Measurements from ENCODE around the gene TMEM179.

Gene TMEM179

DNA sequence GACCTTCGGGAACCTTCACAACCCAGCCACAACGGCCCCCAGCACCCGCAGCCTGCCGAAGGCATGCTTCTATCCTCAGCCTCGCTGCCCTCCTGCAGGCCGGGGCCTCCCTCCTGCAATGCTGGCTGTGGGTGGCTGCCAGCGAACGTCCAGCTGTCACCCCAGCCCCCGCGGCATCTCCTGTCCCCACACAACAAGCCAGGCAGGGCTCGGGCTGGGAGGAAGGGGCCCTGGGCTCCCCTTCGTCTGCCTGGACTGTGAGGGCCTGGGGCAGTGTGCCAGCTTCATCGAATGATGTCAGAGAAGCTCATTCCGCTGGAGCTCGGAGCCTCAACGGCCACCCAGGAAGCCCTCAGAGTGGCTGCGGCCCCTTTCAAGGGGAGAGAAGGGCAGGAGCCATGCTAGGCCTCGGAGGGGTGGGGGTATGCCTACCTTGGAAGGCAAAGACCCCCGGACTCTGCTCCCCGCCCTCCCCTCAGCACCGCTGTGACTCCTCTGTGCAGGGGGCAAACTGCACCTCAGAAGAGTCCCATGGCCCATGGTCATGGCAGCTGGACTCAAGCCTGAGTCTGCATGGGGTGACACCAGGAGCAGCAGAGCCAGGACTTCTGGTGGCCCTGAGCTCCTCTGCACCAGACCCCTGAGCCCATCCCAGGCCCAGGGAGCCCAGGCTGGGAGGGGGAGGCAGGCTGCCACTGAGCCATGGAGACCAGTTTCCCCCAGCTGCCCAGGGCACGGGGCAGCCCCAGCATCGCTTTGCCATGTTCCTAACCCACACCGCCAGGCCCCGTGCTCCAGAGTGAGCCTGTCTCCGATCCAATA lies 49.8 kb downstream of the TMEM179 start:
- Histone ChIP-seq H3K27me3 (ENCODE audit: control insufficient read depth, insufficient read depth, low read length) (no peaks in the 10 kb centered on the region), H3K4me1 (ENCODE audit: control insufficient read depth, insufficient read depth, low read length) (no peaks in the 10 kb centered on the region), H3K36me3 (ENCODE audit: control insufficient read depth, insufficient read depth, low read length) (no peaks in the 10 kb centered on the region)

DNA sequence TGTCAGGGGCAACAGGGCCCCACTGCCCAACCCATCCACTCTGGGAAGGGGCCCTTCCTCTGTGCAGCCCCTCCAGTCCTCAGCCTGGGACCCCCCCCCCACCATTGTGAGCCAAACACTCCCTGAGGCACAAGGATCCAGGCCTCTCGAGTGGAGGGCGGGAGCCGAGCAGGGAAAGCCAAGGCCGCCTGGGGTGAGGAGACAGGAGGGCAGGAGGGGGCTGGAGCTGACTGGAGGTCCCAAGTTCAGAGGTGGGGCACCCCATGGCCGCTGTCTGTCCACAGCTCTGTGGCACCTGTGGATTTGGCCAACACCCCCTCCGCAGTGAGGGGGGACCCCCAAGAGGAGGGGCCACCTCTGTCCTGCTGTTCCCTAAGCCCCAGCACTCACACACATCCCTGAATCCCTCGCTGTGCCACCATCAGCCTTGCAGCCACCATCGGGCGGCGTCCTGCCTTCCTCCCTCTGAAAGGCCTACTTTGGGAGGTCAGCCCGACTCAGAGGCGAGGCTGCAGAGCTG lies 50.4 kb downstream of the TMEM179 start:
- Histone ChIP-seq H3K27me3 (ENCODE audit: control insufficient read depth, insufficient read depth, low read length) (no peaks in the 10 kb centered on the region), H3K4me3 (ENCODE audit: low read depth, low read length) (no peak overlapping the region), H3K36me3 (ENCODE audit: control insufficient read depth, insufficient read depth, low read length) (no peaks in the 10 kb centered on the region), H3K9me3 (ENCODE audit: control insufficient read depth, insufficient read depth, low read length) (no peaks in the 10 kb centered on the region), H3K4me1 (ENCODE audit: control insufficient read depth, insufficient read depth, low read length) (no peaks in the 10 kb centered on the region), H3K9ac (ENCODE audit: low read depth, low read length) (no peak overlapping the region)

More for the DNA sequence above, 49.8 kb downstream of the TMEM179 start:
- Histone ChIP-seq H3K9me3 (ENCODE audit: control insufficient read depth, insufficient read depth, low read length) (no peaks in the 10 kb centered on the region), H3K4me3 (ENCODE audit: low read depth, low read length) (no peak overlapping the region), H3K9ac (ENCODE audit: low read depth, low read length) (no peak overlapping the region)

DNA sequence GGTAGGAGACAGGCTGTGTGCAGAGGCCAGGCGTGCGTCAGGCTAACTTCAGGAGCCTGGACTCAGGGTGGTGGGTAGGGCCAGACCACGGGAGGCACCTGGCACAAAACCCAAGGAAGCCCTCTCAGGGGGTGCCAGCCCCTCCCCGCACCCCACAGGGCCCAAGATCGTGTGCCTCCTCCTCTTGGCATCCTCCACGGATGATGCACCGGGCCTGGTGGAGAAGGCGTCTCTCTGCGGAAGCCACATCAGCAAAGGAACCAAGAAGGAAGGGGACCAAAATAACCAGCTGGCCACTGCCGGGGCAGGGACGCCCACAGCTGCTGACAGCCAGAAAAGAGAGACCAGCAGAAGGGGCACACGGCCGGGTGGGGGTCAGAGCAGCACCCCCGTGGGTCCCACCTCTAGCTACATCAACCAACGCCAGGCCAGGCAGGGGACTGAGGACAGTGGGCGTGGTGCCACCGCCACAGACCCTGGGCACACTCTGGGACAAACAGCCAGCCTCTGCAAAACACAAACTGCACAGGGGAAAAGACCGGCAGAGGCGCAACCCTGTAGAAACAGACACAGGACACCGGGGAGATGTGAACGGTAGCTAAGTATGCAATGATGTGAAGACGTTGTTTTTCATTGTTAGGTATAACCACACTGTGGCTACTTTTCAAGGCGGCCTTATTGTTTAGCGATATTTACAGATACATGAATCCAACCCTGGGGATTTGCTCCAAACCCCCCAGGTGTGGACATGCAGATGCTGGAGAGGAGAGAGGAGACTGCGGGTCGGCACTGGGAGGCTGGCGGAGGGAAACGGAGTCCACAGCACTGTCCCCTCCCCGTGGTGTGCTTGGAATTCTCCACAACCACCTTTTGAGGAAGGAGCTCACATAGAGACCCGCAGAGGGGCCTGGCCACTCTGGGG lies 51.1 kb downstream of the TMEM179 start:
- peaks cover 2% of the 10 kb centered on the region for H3K4me1 ChIP-seq (ENCODE audit: control insufficient read depth, insufficient read depth, low read length)
- no peaks in the 10 kb centered on the region for H3K27me3 ChIP-seq (ENCODE audit: control insufficient read depth, insufficient read depth, low read length)
- no peak overlapping the region for H3K4me3 ChIP-seq (ENCODE audit: low read depth, low read length)
- H3K36me3 ChIP-seq (ENCODE audit: control insufficient read depth, insufficient read depth, low read length), result no peaks in the 10 kb centered on the region
- no peak overlapping the region for H3K9ac ChIP-seq (ENCODE audit: low read depth, low read length)
- H3K9me3 ChIP-seq (ENCODE audit: control insufficient read depth, insufficient read depth, low read length), result no peaks in the 10 kb centered on the region

DNA sequence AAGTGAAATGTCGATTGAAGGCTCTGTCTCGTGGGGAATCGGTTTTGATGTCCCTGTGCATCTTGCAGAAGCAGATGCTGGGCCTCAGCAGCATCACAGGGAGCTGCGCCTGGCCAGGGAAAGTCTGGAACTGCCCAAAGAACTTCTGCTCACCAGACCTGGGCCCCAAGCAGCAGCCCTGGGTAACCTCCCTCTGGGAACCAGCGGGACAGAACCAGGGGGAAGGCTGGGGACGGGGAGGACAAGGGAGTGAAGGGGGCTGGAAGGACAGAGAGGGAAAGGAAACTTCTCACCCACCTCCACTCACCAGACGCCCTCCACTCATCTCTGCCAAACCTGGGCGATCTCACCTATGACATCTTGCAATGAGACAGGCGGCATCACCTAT lies 51.8 kb downstream of the TMEM179 start:
- Histone ChIP-seq H3K9me3 (ENCODE audit: control insufficient read depth, insufficient read depth, low read length) (no peaks in the 10 kb centered on the region), H3K4me3 (ENCODE audit: low read depth, low read length) (no peak overlapping the region), H3K36me3 (ENCODE audit: control insufficient read depth, insufficient read depth, low read length) (no peaks in the 10 kb centered on the region), H3K4me1 (ENCODE audit: control insufficient read depth, insufficient read depth, low read length) (peaks cover 2% of the 10 kb centered on the region), H3K27me3 (ENCODE audit: control insufficient read depth, insufficient read depth, low read length) (no peaks in the 10 kb centered on the region), H3K9ac (ENCODE audit: low read depth, low read length) (no peak overlapping the region)

DNA sequence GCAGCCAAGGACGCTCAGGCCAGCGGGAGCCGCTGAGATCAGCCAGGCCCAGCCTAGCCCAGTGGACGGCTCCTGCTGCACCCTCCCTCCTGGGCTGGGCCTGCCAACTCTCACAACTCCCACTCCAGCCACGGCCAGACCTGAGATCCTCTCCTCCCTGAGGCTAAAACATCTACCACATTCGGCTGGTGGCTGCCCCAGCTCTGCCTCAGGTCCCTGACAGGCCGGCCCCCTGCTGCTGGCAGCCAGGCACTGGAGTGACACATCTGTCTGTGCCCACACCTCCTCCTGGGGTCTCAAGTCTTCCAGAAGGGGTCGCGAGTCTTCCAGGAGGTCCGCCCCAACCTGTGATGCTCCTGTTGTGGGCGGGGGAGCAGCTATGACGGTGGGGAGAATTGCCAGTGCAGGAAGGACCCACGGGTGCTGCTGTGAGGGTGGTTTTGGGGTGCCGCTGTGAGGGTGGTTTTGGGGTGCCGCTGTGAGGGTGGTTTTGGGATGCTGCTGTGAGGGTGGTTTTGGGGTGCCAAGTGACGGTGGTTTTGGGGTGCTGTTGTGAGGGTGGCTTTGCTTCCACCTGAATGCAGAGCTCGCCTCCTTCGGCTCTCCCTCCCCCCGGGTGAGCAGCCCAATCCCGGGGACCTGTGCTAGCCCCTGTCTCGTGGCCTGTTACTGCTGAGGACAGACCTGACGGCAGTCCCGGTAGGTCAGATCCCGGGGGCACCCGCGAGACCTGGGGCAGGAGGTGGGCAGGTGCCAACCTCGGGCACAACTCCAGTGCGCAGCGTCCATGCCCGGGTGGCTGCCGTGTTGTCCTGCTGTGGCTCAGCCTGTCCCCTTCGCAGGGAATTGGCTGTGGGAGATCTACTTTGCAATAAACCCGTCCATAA lies 52.5 kb downstream of the TMEM179 start:
- H3K27me3 ChIP-seq (ENCODE audit: control insufficient read depth, insufficient read depth, low read length), result no peaks in the 10 kb centered on the region
- H3K4me1 ChIP-seq (ENCODE audit: control insufficient read depth, insufficient read depth, low read length), result peaks cover 2% of the 10 kb centered on the region
- H3K36me3 ChIP-seq (ENCODE audit: control insufficient read depth, insufficient read depth, low read length), result no peaks in the 10 kb centered on the region
- H3K4me3 ChIP-seq (ENCODE audit: low read depth, low read length), result no peak overlapping the region
- no peaks in the 10 kb centered on the region for H3K9me3 ChIP-seq (ENCODE audit: control insufficient read depth, insufficient read depth, low read length)
- no peak overlapping the region for H3K9ac ChIP-seq (ENCODE audit: low read depth, low read length)

DNA sequence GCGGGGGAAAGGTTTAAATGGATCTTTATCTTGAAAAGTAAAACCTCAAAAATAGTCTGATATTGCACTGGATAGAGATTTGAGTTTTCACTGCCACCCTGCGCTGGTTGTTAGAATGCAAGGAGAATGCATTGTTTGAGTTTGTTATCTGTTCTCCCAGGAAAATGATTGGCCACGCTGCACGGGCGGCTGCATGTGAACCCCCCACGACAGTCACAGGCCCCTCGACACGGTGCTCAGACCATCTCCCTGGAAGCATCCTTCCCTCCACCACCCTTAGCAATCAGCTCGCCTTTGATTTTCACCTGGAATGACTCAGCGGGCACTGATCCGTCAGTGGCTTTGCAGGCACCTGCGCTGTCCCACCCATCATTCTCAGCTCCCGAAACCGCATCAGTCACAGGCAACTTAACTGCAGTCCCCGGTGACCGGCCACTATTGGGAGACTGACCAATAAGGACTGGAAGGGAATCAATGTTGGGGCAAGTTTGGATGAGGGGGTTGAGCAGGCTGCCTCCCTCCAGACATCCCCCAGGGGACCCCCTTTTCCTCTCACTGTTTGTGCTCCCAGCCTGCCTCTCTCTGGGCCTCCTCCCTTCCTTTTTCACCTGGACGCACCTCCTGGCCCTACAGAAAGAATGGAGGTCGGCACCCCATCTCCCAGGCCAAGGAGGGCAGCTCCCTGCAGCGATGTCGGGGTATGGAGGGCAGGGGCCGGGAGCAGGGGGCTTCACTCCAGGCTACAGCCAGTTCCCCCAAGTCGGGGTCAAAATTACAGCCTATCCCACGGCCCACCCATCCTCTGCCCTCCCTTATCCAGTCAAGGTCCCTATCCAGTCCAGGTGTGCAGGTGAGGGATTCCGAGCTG lies 53.5 kb downstream of the TMEM179 start:
- Histone ChIP-seq H3K36me3 (ENCODE audit: control insufficient read depth, insufficient read depth, low read length) (no peaks in the 10 kb centered on the region), H3K9me3 (ENCODE audit: control insufficient read depth, insufficient read depth, low read length) (no peaks in the 10 kb centered on the region), H3K9ac (ENCODE audit: low read depth, low read length) (no peak overlapping the region), H3K4me1 (ENCODE audit: control insufficient read depth, insufficient read depth, low read length) (peaks cover 2% of the 10 kb centered on the region), H3K4me3 (ENCODE audit: low read depth, low read length) (no peak overlapping the region), H3K27me3 (ENCODE audit: control insufficient read depth, insufficient read depth, low read length) (no peaks in the 10 kb centered on the region)

DNA sequence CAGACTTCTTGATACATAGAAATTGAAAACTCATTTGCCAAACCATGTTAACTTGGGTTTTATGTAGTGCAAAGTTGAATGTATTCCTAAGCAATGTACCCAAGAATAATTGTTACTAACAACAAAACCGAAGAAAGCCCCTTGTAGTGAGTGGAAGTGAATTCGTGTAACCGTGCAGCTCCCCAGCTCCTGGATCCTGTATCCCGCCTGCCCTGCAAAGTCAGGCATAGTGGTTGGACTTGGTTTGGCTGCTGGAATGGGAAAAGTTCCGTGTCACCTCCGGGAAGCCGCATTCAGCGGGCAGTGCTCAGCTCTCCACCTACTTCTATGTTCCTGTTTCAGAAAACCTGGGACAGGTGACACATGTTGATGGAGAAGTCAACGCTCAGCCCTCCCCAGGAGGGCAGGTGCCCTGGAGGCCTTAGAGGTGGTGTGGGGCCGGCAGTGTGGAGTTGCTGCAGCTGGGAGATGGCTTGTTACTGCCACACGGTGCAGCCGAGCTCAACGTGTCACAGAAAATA lies 54.2 kb downstream of the TMEM179 start:
- Histone ChIP-seq H3K9me3 (ENCODE audit: control insufficient read depth, insufficient read depth, low read length) (no peaks in the 10 kb centered on the region), H3K4me1 (ENCODE audit: control insufficient read depth, insufficient read depth, low read length) (peaks cover 2% of the 10 kb centered on the region), H3K27me3 (ENCODE audit: control insufficient read depth, insufficient read depth, low read length) (no peaks in the 10 kb centered on the region), H3K4me3 (ENCODE audit: low read depth, low read length) (no peak overlapping the region), H3K9ac (ENCODE audit: low read depth, low read length) (no peak overlapping the region), H3K36me3 (ENCODE audit: control insufficient read depth, insufficient read depth, low read length) (no peaks in the 10 kb centered on the region)

DNA sequence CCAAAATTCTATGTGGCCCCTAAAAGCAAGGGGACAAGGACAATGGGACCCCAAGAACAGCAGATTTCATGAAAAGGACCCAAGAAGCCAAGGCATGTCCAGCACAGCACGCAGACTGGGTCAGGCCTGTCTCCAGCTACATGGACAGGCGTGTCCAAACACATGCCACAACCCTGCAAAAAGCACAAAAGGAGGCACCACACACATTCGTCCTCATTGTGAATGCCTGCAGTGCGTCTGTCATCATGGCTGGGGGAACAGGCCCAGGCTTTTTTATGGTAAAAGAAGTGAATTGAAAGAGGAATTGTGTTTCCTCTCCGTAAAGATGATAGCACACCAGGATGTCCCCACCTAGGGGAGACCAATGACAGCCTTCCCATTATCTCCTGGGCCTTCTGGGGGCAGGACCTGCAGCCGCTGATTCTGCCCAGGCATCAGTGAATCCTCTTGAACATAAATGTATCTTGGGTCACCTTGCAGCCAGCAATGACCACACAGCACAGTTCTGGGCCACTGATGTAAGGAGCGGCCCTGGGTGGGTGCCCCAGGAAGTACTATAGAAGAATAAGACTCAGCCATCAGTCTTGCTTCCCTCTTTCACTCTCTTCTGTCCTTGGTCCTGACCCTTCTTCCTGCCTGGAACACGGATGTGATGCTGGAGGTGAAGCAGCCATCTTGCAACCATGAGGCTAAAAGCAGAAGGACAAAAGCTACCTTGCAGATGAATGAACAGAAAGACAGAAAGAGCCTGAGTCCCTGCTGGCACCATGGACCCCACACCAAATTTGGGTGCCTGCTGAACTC lies 54.8 kb downstream of the TMEM179 start:
- no peaks in the 10 kb centered on the region for H3K27me3 ChIP-seq (ENCODE audit: control insufficient read depth, insufficient read depth, low read length)
- no peaks in the 10 kb centered on the region for H3K36me3 ChIP-seq (ENCODE audit: control insufficient read depth, insufficient read depth, low read length)
- no peak overlapping the region for H3K4me3 ChIP-seq (ENCODE audit: low read depth, low read length)

DNA sequence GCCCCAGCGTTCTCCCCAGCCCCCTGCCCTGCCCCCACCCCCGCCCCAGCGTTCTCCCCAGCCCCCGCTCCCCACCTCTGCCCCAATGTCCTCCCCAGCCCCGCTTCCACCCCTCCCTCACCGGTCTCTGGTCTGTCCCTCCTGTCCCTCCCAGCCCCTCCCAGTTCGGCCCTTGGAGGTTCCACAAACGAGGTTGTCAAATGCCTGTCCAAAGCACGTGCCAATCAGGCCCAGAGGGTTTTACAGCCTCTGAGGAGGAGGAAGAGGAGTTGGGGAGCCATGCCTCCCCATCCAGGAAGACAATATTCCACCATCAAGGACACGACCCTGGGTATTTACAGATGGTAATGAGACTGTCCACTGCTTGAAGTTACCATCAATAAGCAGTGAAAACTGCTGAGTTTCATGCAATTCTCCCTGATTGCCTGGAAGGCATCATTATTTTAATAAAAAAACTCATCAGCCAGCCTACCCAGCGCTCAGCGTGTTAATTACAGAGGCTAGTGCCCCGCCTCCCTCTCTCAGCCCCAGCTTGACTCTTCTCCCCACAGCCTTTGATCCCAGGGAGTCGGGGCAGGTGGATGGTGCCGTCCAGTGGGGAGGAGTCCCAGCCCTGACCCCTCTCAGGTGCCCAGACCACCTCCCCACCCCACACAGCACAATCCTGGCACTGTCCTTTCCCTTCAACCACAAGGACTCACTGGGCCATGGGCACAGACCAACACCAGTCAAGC lies 55.6 kb downstream of the TMEM179 start:
- no peaks in the 10 kb centered on the region for H3K36me3 ChIP-seq (ENCODE audit: control insufficient read depth, insufficient read depth, low read length)
- no peaks in the 10 kb centered on the region for H3K9me3 ChIP-seq (ENCODE audit: control insufficient read depth, insufficient read depth, low read length)
- H3K4me3 ChIP-seq (ENCODE audit: low read depth, low read length), result no peak overlapping the region
- peaks cover 2% of the 10 kb centered on the region for H3K4me1 ChIP-seq (ENCODE audit: control insufficient read depth, insufficient read depth, low read length)
- no peak overlapping the region for H3K9ac ChIP-seq (ENCODE audit: low read depth, low read length)
- no peaks in the 10 kb centered on the region for H3K27me3 ChIP-seq (ENCODE audit: control insufficient read depth, insufficient read depth, low read length)

More for the DNA sequence above, 54.8 kb downstream of the TMEM179 start:
- Histone ChIP-seq H3K9me3 (ENCODE audit: control insufficient read depth, insufficient read depth, low read length) (no peaks in the 10 kb centered on the region), H3K9ac (ENCODE audit: low read depth, low read length) (no peak overlapping the region), H3K4me1 (ENCODE audit: control insufficient read depth, insufficient read depth, low read length) (peaks cover 2% of the 10 kb centered on the region)
